T-helper 1 cell treated with Interleukin-12 subunit alpha and Interleukin-12 subunit beta and Interleukin-4 antibody, amounts not matched to agents 30 ng/mL and 1 ng/mL, for 36 hours (primary cell): Measurements from ENCODE around the gene GPR108. TPM values are rescaled to one million over a fixed set of nuclear protein-coding genes. Genes with fewer than 3 reads are reported as not detected.
"Not testable (repeated sequence)": the region's sequence is repeated elsewhere in the genome, so short reads cannot be mapped to it uniquely, and the experiment has no call there.

Experiments
- intact Hi-C: fragments of 100-400 bp; cut with micrococcal nuclease; formaldehyde crosslinking; loops from one replicate; pipeline ENCODE4 v1.15.1; 2024
- total RNA-seq: library from RNA; stranded (reverse); gene quantifications from 2 replicates; pipeline ENCODE4 v1.2.3, GENCODE V29; 2022

Gene GPR108
- total RNA-seq, 1 donor from 2014 or later = 100.0 TPM

- intact Hi-C loops = not testable (repeated sequence)
Observed at GRCh38 chr19:6762253-6762797, 24.9 kb upstream of the GPR108 start.

- intact Hi-C loops = no loop called here
Observed at GRCh38 chr19:6761053-6761676, 23.8 kb upstream of the GPR108 start.

- intact Hi-C loops = no loop called here
Observed at GRCh38 chr19:6760606-6761005, 23.2 kb upstream of the GPR108 start.

- intact Hi-C loops = no loop called here
Observed at GRCh38 chr19:6754653-6755463, 17.5 kb upstream of the GPR108 start.

- intact Hi-C loops = no loop called here
Observed at GRCh38 chr19:6754136-6754535, 16.8 kb upstream of the GPR108 start.

- intact Hi-C loops = loop anchor here (1.0 kb wide), 7 partner anchors 14 to 237 kb away; partner anchors contain the start of genes GPR108, SH2D3A and VAV1
Observed at GRCh38 chr19:6753178-6754031, 16.0 kb upstream of the GPR108 start.

GRCh38 chr19:6752256-6753177 lies 15.1 kb upstream of the GPR108 start:
- intact Hi-C loops = loop anchor here (1.0 kb wide), 7 partner anchors 15 to 236 kb away; partner anchors contain the start of genes GPR108, SH2D3A and VAV1

- intact Hi-C loops = no loop called here
Observed at GRCh38 chr19:6751189-6751588, 13.8 kb upstream of the GPR108 start.

- intact Hi-C loops = no loop called here
Observed at GRCh38 chr19:6750062-6750461, 12.7 kb upstream of the GPR108 start.

- intact Hi-C loops = not testable (repeated sequence)
Observed at GRCh38 chr19:6748543-6748942, 11.2 kb upstream of the GPR108 start.

GRCh38 chr19:6745965-6746364 lies 8.6 kb upstream of the GPR108 start:
- intact Hi-C loops = no loop called here

GRCh38 chr19:6744381-6745301 lies 7.3 kb upstream of the GPR108 start:
- intact Hi-C loops = no loop called here

- intact Hi-C loops = no loop called here
Observed at GRCh38 chr19:6743714-6744380, 6.5 kb upstream of the GPR108 start.

- intact Hi-C loops = no loop called here
Observed at GRCh38 chr19:6743066-6743465, 5.7 kb upstream of the GPR108 start.

GRCh38 chr19:6740589-6741343 lies 3.4 kb upstream of the GPR108 start:
- intact Hi-C loops = no loop called here

GRCh38 chr19:6739883-6740588 lies 2.7 kb upstream of the GPR108 start:
- intact Hi-C loops = loop anchor here (1.0 to 5.0 kb wide), 5 partner anchors 32 to 1652 kb away; partner anchors contain the start of genes GTF2F1, RAB11B, RANBP3 and VAV1

GRCh38 chr19:6739390-6739882 lies 2.1 kb upstream of the GPR108 start, which contains the start of gene TRIP10:
TRIP10 (plus strand) TSS chr19:6739680; CDS start chr19:6739762, 82 bp downstream.
- intact Hi-C loops = loop anchor here (1.0 to 5.0 kb wide), 5 partner anchors 33 to 1653 kb away; partner anchors contain the start of genes GTF2F1, RAB11B, RANBP3 and VAV1
